ENCODE results near the gene MYT1.

DNA sequence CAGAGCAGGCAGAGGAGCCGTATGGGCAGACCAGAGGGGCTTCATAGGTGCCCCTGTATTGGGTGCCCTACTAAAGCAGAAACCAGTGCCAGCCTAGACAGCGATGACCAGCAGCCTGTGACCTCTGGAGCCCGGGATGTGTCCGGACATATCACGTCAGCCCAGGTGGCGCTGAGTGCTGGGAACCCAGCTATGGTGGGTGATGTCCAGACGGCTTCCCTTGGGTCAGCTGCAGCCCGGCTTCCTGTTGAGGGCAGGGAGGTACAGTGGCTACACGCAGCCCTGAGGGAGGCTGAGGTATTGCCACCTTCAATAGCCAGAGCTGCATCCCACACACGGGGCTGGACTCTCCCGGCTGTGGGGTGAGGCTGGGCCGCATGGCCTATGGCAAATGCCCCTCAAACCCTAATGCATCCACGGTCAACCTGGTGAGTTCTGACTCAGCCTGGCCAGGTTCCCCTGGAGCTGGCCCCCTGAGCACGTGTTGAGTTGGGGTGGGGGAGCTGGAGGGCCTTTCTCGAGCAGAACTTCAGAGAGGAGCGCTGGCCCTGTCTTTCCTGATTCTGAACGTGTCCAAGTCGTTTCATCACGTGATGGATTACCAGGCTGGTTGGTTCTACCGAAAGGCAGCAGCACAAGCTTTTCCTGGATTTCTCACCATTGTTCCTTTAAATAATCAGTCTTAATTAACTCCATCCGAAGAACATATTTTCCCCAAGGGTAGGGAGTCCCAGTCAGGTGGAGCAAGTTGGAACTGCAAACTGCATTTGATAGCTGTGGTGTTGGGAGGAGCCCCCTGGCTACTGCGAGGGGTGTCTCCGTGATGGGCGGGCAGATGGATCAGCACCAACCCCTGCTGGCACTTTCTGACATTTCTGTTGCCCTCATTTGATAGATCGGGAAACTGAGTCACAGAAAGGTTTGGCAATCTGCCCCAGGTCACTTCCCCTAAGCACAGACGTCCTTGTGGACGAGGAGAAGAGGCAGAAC lies 7.1 kb upstream of the MYT1 start:
- TF ChIP-seq, protein P1, sequence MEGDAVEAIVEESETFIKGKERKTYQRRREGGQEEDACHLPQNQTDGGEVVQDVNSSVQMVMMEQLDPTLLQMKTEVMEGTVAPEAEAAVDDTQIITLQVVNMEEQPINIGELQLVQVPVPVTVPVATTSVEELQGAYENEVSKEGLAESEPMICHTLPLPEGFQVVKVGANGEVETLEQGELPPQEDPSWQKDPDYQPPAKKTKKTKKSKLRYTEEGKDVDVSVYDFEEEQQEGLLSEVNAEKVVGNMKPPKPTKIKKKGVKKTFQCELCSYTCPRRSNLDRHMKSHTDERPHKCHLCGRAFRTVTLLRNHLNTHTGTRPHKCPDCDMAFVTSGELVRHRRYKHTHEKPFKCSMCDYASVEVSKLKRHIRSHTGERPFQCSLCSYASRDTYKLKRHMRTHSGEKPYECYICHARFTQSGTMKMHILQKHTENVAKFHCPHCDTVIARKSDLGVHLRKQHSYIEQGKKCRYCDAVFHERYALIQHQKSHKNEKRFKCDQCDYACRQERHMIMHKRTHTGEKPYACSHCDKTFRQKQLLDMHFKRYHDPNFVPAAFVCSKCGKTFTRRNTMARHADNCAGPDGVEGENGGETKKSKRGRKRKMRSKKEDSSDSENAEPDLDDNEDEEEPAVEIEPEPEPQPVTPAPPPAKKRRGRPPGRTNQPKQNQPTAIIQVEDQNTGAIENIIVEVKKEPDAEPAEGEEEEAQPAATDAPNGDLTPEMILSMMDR (IDR thresholded peaks at IDR 0.05) = no peak
- TF ChIP-seq FOXM1 (IDR thresholded peaks at IDR 0.05; ENCODE audit: low read depth) = no peak
